OCI-LY7 (cell line): ENCODE measurements around the gene AZU1. TPM values are rescaled to one million over a fixed set of nuclear protein-coding genes. Genes with fewer than 3 reads are reported as not detected.

Source experiments
- BruUV-seq: library from RNA; stranded (reverse); fragments of 400-500 nt; replicated peaks from 2 replicates; lab custom pipeline; 2021; lab: Mats Ljungman, UMichigan
- CTCF ChIA-PET: fragments of 300-600 bp; sonication (Branson Sonifier 250); formaldehyde crosslinking; loops from one replicate; lab custom pipeline; 2022; ENCODE audit warnings: antibody characterized with exemption; ENCODE audit not compliant: unreplicated experiment; lab: Charles Lee
- POLR2A ChIA-PET: fragments of 300-600 bp; sonication (Branson Sonifier 250); formaldehyde crosslinking; loops from one replicate; lab custom pipeline; 2022; ENCODE audit warnings: antibody characterized with exemption; lab: Charles Lee
- DNase-seq: peaks from one replicate; pipeline ENCODE4 v3.0.0-alpha.2; 2015; ENCODE audit warnings: low spot score
- H2AFZ ChIP-seq: fragments of 200-600 bp; sonication (generic), shearing (Covaris generic); 2 replicates; pipeline ENCODE4 v1.6.1; 2014; ENCODE audit warnings: mild to moderate bottlenecking, antibody characterized with exemption, low read length, moderate library complexity
- H3K27ac ChIP-seq: fragments of 200-600 bp; sonication (generic); 2 replicates; pipeline ENCODE4 v1.5.1; 2014; ENCODE audit warnings: mixed run types, low read depth, mild to moderate bottlenecking, moderate library complexity, low read length, inconsistent platforms; ENCODE audit not compliant: poor library complexity, severe bottlenecking
- H3K36me3 ChIP-seq: fragments of 200-600 bp; sonication (generic); 2 replicates; pipeline ENCODE4 v1.6.1; 2014; ENCODE audit warnings: mild to moderate bottlenecking, antibody characterized with exemption, low read length, moderate library complexity, mixed read lengths; ENCODE audit not compliant: insufficient read depth
- H3K4me1 ChIP-seq: fragments of 200-600 bp; sonication (generic); 2 replicates; pipeline ENCODE4 v1.5.1; 2014; ENCODE audit warnings: mild to moderate bottlenecking, low read length; ENCODE audit not compliant: insufficient read depth, poor library complexity, severe bottlenecking
- H3K4me2 ChIP-seq: fragments of 200-600 bp; sonication (generic); 2 replicates; pipeline ENCODE4 v1.6.1; 2014; ENCODE audit warnings: mild to moderate bottlenecking, low read length
- H3K4me3 ChIP-seq: fragments of 200-600 bp; sonication (generic); 2 replicates; pipeline ENCODE4 v1.5.1; 2014; ENCODE audit warnings: mild to moderate bottlenecking, low read depth, low read length; ENCODE audit not compliant: poor library complexity, severe bottlenecking
- H3K79me2 ChIP-seq: fragments of 200-600 bp; sonication (generic); 2 replicates; pipeline ENCODE4 v1.6.1; 2016; ENCODE audit warnings: low read depth, mild to moderate bottlenecking, low read length, moderate library complexity, mixed read lengths; ENCODE audit not compliant: insufficient read depth
- H3K9me2 ChIP-seq: fragments of 200-600 bp; sonication (generic); 2 replicates; pipeline ENCODE4 v1.6.1; 2016; ENCODE audit warnings: mild to moderate bottlenecking, low read length, mixed read lengths; ENCODE audit not compliant: insufficient read depth
- H3K9me3 ChIP-seq: fragments of 200-600 bp; sonication (generic); 2 replicates; pipeline ENCODE4 v1.6.1; 2014; ENCODE audit warnings: mild to moderate bottlenecking, mixed run types, low read length, mixed read lengths
- H4K20me1 ChIP-seq: fragments of 200-600 bp; sonication (generic); 2 replicates; pipeline ENCODE4 v1.6.1; 2014; ENCODE audit warnings: mild to moderate bottlenecking, antibody characterized with exemption, low read length, moderate library complexity, mixed read lengths; ENCODE audit not compliant: insufficient read depth
- CTCF ChIP-seq: fragments of 200-600 bp; sonication (generic); conservative IDR thresholded peaks from 2 replicates; pipeline ENCODE4 v1.5.1; 2014; ENCODE audit warnings: mild to moderate bottlenecking, antibody characterized with exemption, low read length, moderate library complexity, mixed read lengths
- EZH2phosphoT487 ChIP-seq: fragments of 200-600 bp; sonication (generic); IDR thresholded peaks from 2 replicates; pipeline ENCODE4 v1.6.1; 2018; ENCODE audit warnings: low read depth, borderline replicate concordance, mild to moderate bottlenecking, mixed run types, antibody characterized with exemption, low read length, moderate library complexity, mixed read lengths
- intact Hi-C: fragments of 100-400 bp; cut with micrococcal nuclease; formaldehyde crosslinking; loops from one replicate; pipeline ENCODE4 v1.10.0; 2022; ENCODE audit not compliant: unreplicated experiment
- total RNA-seq, 2 experiments: library from RNA; depleted of rRNA in 1 of 2; stranded (reverse); fragments of >200 nt in 1 of 2; shearing (Covaris generic) in 1 of 2; gene quantifications; 2 replicates each; pipeline ENCODE4 v1.2.3, GENCODE V29; 2014 to 2022

AZU1 gene
- total RNA-seq, 2 experiments from 2014 or later: not detected

GRCh38 chr19:812747-813218, 14.9 kb upstream of the AZU1 start:
- Histone ChIP-seq H3K36me3 (peaks cover 88% of the 10 kb centered on the region), H3K9me3 (no peaks in the 10 kb centered on the region), H4K20me1 (no peaks in the 10 kb centered on the region), H3K79me2 (no peaks in the 10 kb centered on the region), H3K9me2 (no peaks in the 10 kb centered on the region), H3K4me3 (no peak overlapping the region), H3K27ac (no peak overlapping the region), H3K4me1 (no peaks in the 10 kb centered on the region), H3K4me2 (no peak overlapping the region), H2AFZ (no peak overlapping the region)
- BruUV-seq: no TSS peak
- no peak for DNase-seq
- CTCF ChIA-PET: no interaction called here
- intact Hi-C loops: no loop called here
- POLR2A ChIA-PET: no interaction called here
- no peak for TF ChIP-seq EZH2phosphoT487
- no peak for TF ChIP-seq CTCF

- Histone ChIP-seq H3K4me3 (no peak overlapping the region), H3K9me3 (no peaks in the 10 kb centered on the region), H3K36me3 (peaks cover 81% of the 10 kb centered on the region), H3K27ac (no peak overlapping the region), H3K79me2 (no peaks in the 10 kb centered on the region), H2AFZ (no peak overlapping the region), H3K9me2 (no peaks in the 10 kb centered on the region), H4K20me1 (no peaks in the 10 kb centered on the region), H3K4me2 (no peak overlapping the region), H3K4me1 (no peaks in the 10 kb centered on the region)
- TF ChIP-seq CTCF (no peak), EZH2phosphoT487 (no peak)
- ChIA-PET CTCF (no interaction called here), POLR2A (interaction anchor here (0.6 kb wide), 1 partner anchor 102 kb away, joined by 4 read pairs; no protein-coding TSS in a partner anchor)
- DNase-seq: no peak
- BruUV-seq: no TSS peak
- intact Hi-C loops: no loop called here
Measured at GRCh38 chr19:813219-814151, 14.2 kb upstream of the AZU1 start.
